K562 (cell line): ENCODE measurements around the gene PRKG1. TPM values are rescaled to one million over a fixed set of nuclear protein-coding genes. Genes with fewer than 3 reads are reported as not detected.

Experiments used
- ATAC-seq: fragments of 200-7000 bp; cut with Tn5 transposase; 3 replicates; pipeline ENCODE4 v1.9.1; 2020; ENCODE audit warnings: moderate library complexity
- BruUV-seq: library from RNA; stranded (reverse); fragments of 400-500 nt; replicated peaks from 2 replicates; lab custom pipeline; 2021; lab: Mats Ljungman, UMichigan
- CTCF ChIA-PET: fragments of 300-600 bp; formaldehyde crosslinking; extraction: SDS; loops from one replicate; lab custom pipeline; 2021; ENCODE audit warnings: low intra/inter-chr PET ratio; lab: Yijun Ruan, JAX
- POLR2A ChIA-PET: fragments of 300-600, 350-650 bp; sonication (Branson Sonifier 250); formaldehyde crosslinking; extraction: SDS; loops from one replicate; lab custom pipeline; 2021; ENCODE audit warnings: antibody characterized with exemption, inconsistent platforms; lab: Yijun Ruan, JAX
- DNase-seq, 4 experiments: peaks; one replicate each; pipeline versions ENCODE4 v3.0.0 to v3.0.0-alpha.2; 2011 to 2018; ENCODE audit warnings: low spot score in 3 of 4, mixed read lengths in 3 of 4; ENCODE audit errors: extremely low read depth in 1 of 4
- FAIRE-seq: peaks from 2 replicates; lab custom pipeline; 2011; peaks lifted over from hg19 to GRCh38; lab: Jason Lieb, UNC
- H2AFZ ChIP-seq: 2 replicates; pipeline ENCODE4 v1.6.0; 2011; ENCODE audit warnings: low read depth, low read length, control low read depth, inconsistent platforms
- H3K27ac ChIP-seq: fragments of 200-600 bp; 3 replicates; pipeline ENCODE4 v1.8.0; 2011; ENCODE audit warnings: low read depth, mild to moderate bottlenecking, control low read depth, inconsistent platforms, low read length, moderate library complexity, mixed read lengths; ENCODE audit errors: extremely low read depth
- H3K27me3 ChIP-seq, 2 experiments: fragments of 300-600 bp in 1 of 2; 2 replicates in 1 of 2; 3 replicates in 1 of 2; pipeline versions ENCODE4 v1.6.0 to v1.8.0; 2011; ENCODE audit warnings: inconsistent platforms in 2 of 2, low read length in 2 of 2, mild to moderate bottlenecking in 1 of 2, mixed read lengths in 1 of 2, moderate library complexity in 1 of 2; ENCODE audit not compliant: control insufficient read depth in 2 of 2, insufficient read depth in 2 of 2
- H3K36me3 ChIP-seq: fragments of 300-600 bp; 3 replicates; pipeline ENCODE4 v1.8.0; 2011; ENCODE audit warnings: mild to moderate bottlenecking, low read length, inconsistent platforms; ENCODE audit not compliant: control insufficient read depth, insufficient read depth
- H3K4me1 ChIP-seq, 2 experiments: fragments of 200-600 bp in 1 of 2; replicated peaks in 1 of 2; 2 replicates in 1 of 2; 3 replicates in 1 of 2; pipeline versions ENCODE4 v1.5.1 to v1.8.0; 2011; ENCODE audit warnings: inconsistent platforms in 2 of 2, low read length in 2 of 2, mild to moderate bottlenecking in 1 of 2, mixed read lengths in 1 of 2, moderate library complexity in 1 of 2; ENCODE audit not compliant: control insufficient read depth in 2 of 2, insufficient read depth in 2 of 2
- H3K4me2 ChIP-seq: 2 replicates; pipeline ENCODE4 v1.6.1; 2011; ENCODE audit warnings: low read length, control low read depth, inconsistent platforms, mixed read lengths; ENCODE audit not compliant: insufficient read depth
- H3K4me3 ChIP-seq: fragments of 200-600 bp; sonication (generic), shearing (Covaris generic); 2 replicates; pipeline ENCODE4 v1.5.1; 2016; ENCODE audit warnings: control low read depth, inconsistent platforms
- H3K79me2 ChIP-seq: fragments of 200-600 bp; 3 replicates; pipeline ENCODE4 v1.8.0; 2011; ENCODE audit warnings: low read length, inconsistent platforms; ENCODE audit not compliant: control insufficient read depth, insufficient read depth
- H3K9ac ChIP-seq, 2 experiments: 2 replicates each; pipeline versions ENCODE4 v1.6.0 to v1.6.1; 2011; ENCODE audit warnings: low read depth in 2 of 2, low read length in 2 of 2, control low read depth in 1 of 2, inconsistent platforms in 1 of 2, mild to moderate bottlenecking in 1 of 2, mixed read lengths in 1 of 2; ENCODE audit not compliant: insufficient read depth in 1 of 2
- H3K9me1 ChIP-seq: one replicate; pipeline ENCODE4 v1.6.0; 2011; ENCODE audit warnings: inconsistent platforms, mild to moderate bottlenecking, low read length, moderate library complexity; ENCODE audit not compliant: control insufficient read depth, insufficient read depth
- H3K9me3 ChIP-seq: replicated peaks from 2 replicates; pipeline ENCODE4 v1.5.1; 2011; ENCODE audit warnings: low read depth, low read length, inconsistent platforms; ENCODE audit not compliant: control insufficient read depth, insufficient read depth
- H4K20me1 ChIP-seq: replicated peaks from 2 replicates; pipeline ENCODE4 v1.6.1; 2011; ENCODE audit warnings: low read length, inconsistent platforms, mixed read lengths; ENCODE audit not compliant: control insufficient read depth, insufficient read depth
- ARID2 ChIP-seq: fragments of 450-650 bp; IDR thresholded peaks from 2 replicates; pipeline ENCODE4 v1.6.1; 2017; ENCODE audit warnings: antibody characterized with exemption, mild to moderate bottlenecking
- CHD1 ChIP-seq: fragments of 200-600 bp; sonication (generic); IDR thresholded peaks from one replicate; pipeline ENCODE4 v1.6.1; 2012; ENCODE audit warnings: mild to moderate bottlenecking, moderate library complexity, low read length, inconsistent platforms
- CREB1 ChIP-seq, 2 experiments: sonication (generic) in 1 of 2; formaldehyde crosslinking in 1 of 2; IDR thresholded peaks; 2 replicates each; pipeline versions ENCODE4 v1.6.1 to v1.8.0; 2012 to 2022; ENCODE audit warnings: inconsistent platforms in 1 of 2, mild to moderate bottlenecking in 1 of 2, missing genetic modification reagents in 1 of 2, moderate library complexity in 1 of 2
- CTCF ChIP-seq, 3 experiments: IDR thresholded peaks in 2 of 3; conservative IDR thresholded peaks in 1 of 3; 2 replicates each; pipeline ENCODE4 v1.5.1; 2011 to 2012; ENCODE audit warnings: low read length in 3 of 3, mild to moderate bottlenecking in 3 of 3, control low read depth in 2 of 3, improper control_type of control experiment in 1 of 3, inconsistent platforms in 1 of 3, low read depth in 1 of 3, mixed read lengths in 1 of 3, moderate library complexity in 1 of 3; ENCODE audit not compliant: insufficient read depth in 2 of 3
- OTX1 ChIP-seq: fragments of 450-650 bp; formaldehyde crosslinking; IDR thresholded peaks from 2 replicates; pipeline ENCODE4 v1.4.0; 2022; ENCODE audit warnings: mild to moderate bottlenecking
- RAD21 ChIP-seq, 2 experiments: fragments of 250-450 bp in 1 of 2; fragments of 450-650 bp in 1 of 2; sonication (Bioruptor Pico) in 1 of 2; formaldehyde crosslinking in 1 of 2; IDR thresholded peaks in 1 of 2; conservative IDR thresholded peaks in 1 of 2; 2 replicates each; pipeline versions ENCODE4 v1.4.0 to v1.8.0; 2020 to 2022; ENCODE audit warnings: mild to moderate bottlenecking in 2 of 2, moderate library complexity in 1 of 2
- REST ChIP-seq, 2 experiments: fragments of 450-650 bp; formaldehyde crosslinking in 1 of 2; IDR thresholded peaks; 2 replicates each; pipeline versions ENCODE4 v1.4.0 to v1.6.1; 2014 to 2020; ENCODE audit warnings: mild to moderate bottlenecking in 2 of 2, borderline replicate concordance in 1 of 2, low read depth in 1 of 2
- SMC3 ChIP-seq: conservative IDR thresholded peaks from 2 replicates; pipeline ENCODE4 v1.6.1; 2011; ENCODE audit warnings: low read depth, low read length, improper control_type of control experiment; ENCODE audit not compliant: insufficient read depth
- ZNF561 ChIP-seq: fragments of 450-650 bp; formaldehyde crosslinking; conservative IDR thresholded peaks from 2 replicates; pipeline ENCODE4 v1.4.0; 2020; ENCODE audit warnings: mild to moderate bottlenecking, moderate library complexity
- in situ Hi-C: fragments of 300-500 bp; cut with MboI; formaldehyde crosslinking; loops from 4 replicates; pipeline ENCODE4 v1.15.0; 2018; ENCODE audit warnings: inconsistent platforms, mixed read lengths
- intact Hi-C: fragments of 100-400 bp; cut with micrococcal nuclease; formaldehyde crosslinking; loops from 2 replicates; pipeline ENCODE4 v1.14.2; 2022
- polyA plus RNA-seq, 8 experiments: library from polyadenylated mRNA; depleted of rRNA in 4 of 8; stranded (reverse) in 5 of 8; unstranded in 3 of 8; fragments of >200 nt; fragmentation: Nextera tagmentation in 2 of 8; fragmentation: Illumina TruSeq in 1 of 8; extraction: Ambion mirVana in 2 of 8; extraction: Trizol in 1 of 8; gene quantifications; 2 replicates each; pipeline versions ENCODE4 v1.2.1 to v1.2.3, GENCODE V29; 2011 to 2014; ENCODE audit warnings: inconsistent platforms in 1 of 8, missing spikeins in 1 of 8
- total RNA-seq, 7 experiments: library from RNA; depleted of rRNA in 6 of 7; stranded (reverse); fragments of >200 nt in 6 of 7; fragmentation: Illumina TruSeq in 2 of 7; extraction: Trizol in 2 of 7; gene quantifications; 2 replicates each; pipeline versions ENCODE4 v1.2.1 to v1.2.3, GENCODE V29; 2011 to 2021; ENCODE audit warnings: low replicate concordance in 1 of 7

Gene PRKG1
- total and polyA plus RNA-seq, 9 of the 15 experiments (the other 6 are each of a cell fraction or from before 2014, with no cell fraction given) = 0.22 TPM; not detected in 8

GRCh38 chr10:52215745-52216361 lies 1141.6 kb downstream of the PRKG1 start:
- Histone ChIP-seq H3K27ac (no peak overlapping the region), H3K4me1 (no peaks in the 10 kb centered on the region), H3K36me3 (no peaks in the 10 kb centered on the region), H2AFZ (no peak overlapping the region), H4K20me1 (no peaks in the 10 kb centered on the region), H3K27me3 (no peaks in the 10 kb centered on the region), H3K79me2 (no peaks in the 10 kb centered on the region), H3K4me2 (no peak overlapping the region), H3K9me3 (no peaks in the 10 kb centered on the region), H3K4me3 (no peak overlapping the region), H3K9ac (no peak overlapping the region), H3K9me1 (no peaks in the 10 kb centered on the region)
- BruUV-seq = no TSS peak
- in situ Hi-C loops (loop anchor here (25.0 kb wide), 1 partner anchor 1204 kb away; no protein-coding TSS in a partner anchor), intact Hi-C loops (loop anchor here (1.0 to 10.0 kb wide), 3 partner anchors 829 to 1421 kb away; no protein-coding TSS in a partner anchor)
- peak; percentile 87 for FAIRE-seq
- ChIA-PET POLR2A (no interaction called here), CTCF (interaction anchor here (0.6 to 2.2 kb wide), 6 partner anchors 468 to 1226 kb away, joined by 3 to 9 read pairs (median 6); no protein-coding TSS in a partner anchor)
- ATAC-seq = peak; percentile 83
- DNase-seq = peak; percentile 41 to 68 (median 43)
- TF ChIP-seq REST (IDR thresholded peaks at IDR 0.05; ENCODE audit: borderline replicate concordance) (peak; percentile 81), REST (CRISPR knock-in tag; IDR thresholded peaks at IDR 0.05; ENCODE audit: low read depth) (no peak), ZNF561 (no peak), RAD21 (CRISPR knock-in tag; conservative IDR thresholded peaks at IDR 0.05 in 1 of 2, IDR thresholded peaks at IDR 0.05 in 1 of 2) (peak; percentile 87 to 95), CREB1 (IDR thresholded peaks at IDR 0.05) (no peak), CREB1 (CRISPR knock-in tag; IDR thresholded peaks at IDR 0.05) (no peak), CTCF (IDR thresholded peaks at IDR 0.05 in 2 of 3, conservative IDR thresholded peaks at IDR 0.05 in 1 of 3; ENCODE audit: insufficient read depth in 2 of 3, low read depth in 1 of 3, low read length in 3 of 3) (peak; percentile 56 to 83 (median 65); a peak in 5 of 6 replicates), SMC3 (peak; percentile 78), ARID2 (peak; percentile 57; the same call in 1 of the 2 replicates), CHD1 (no peak), OTX1 (CRISPR knock-in tag) (no peak)
